ENCODE measurements around the gene CD7. TPM values are rescaled to one million over a fixed set of nuclear protein-coding genes. Genes with fewer than 3 reads are reported as not detected.

The CD7 gene
- polyA plus RNA-seq, 3 donors, result 0.38 to 3.6 (median 0.42) TPM

- intact Hi-C loops (cut with micrococcal nuclease), result loop anchor here in 1 of 2 donors (5.0 kb wide), 1 partner anchor 37 kb away; no protein-coding TSS in a partner anchor
- peaks cover 49% of the 10 kb centered on the region for H3K4me1 Mint-ChIP-seq
- Histone ChIP-seq H3K79me2 (ENCODE audit: insufficient read depth, low read length) (peaks cover 34% of the 10 kb centered on the region), H3K9ac (ENCODE audit: insufficient read depth, low read length, poor library complexity, severe bottlenecking) (peak overlapping the region; percentile 91), H3K36me3 (replicated peaks in 1 of 2; ENCODE audit: control insufficient read depth in 1 of 2, insufficient read depth in 2 of 2, low read length in 2 of 2) (peaks cover 0 to 8% of the 10 kb centered on the region in 2 donors), H4K20me1 (ENCODE audit: insufficient read depth, low read length) (peaks cover 37% of the 10 kb centered on the region), H3K27ac (ENCODE audit: low read depth in 1 of 2, low read length in 2 of 2) (peak overlapping the region; percentile 68 to 92), H3K4me1 (ENCODE audit: control insufficient read depth in 1 of 2, insufficient read depth in 2 of 2, low read length in 2 of 2) (peaks cover 38 to 65% of the 10 kb centered on the region in 2 donors), H3K4me2 (replicated peaks; ENCODE audit: extremely low read depth, low read length, poor library complexity, severe bottlenecking) (peak overlapping the region; percentile 97), H3K27me3 (ENCODE audit: control insufficient read depth in 2 of 2, insufficient read depth in 2 of 2, low read length in 2 of 2) (no peaks in the 10 kb centered on the region), H3K4me3 (replicated peaks in 1 of 3; ENCODE audit: low read depth in 2 of 3, low read length in 3 of 3) (peak overlapping the region; percentile 70 to 92 (median 88)), H2AFZ (ENCODE audit: insufficient read depth, low read depth, low read length, poor library complexity, severe bottlenecking) (peak overlapping the region; percentile 78), H3K9me3 (replicated peaks in 1 of 2; ENCODE audit: control insufficient read depth in 1 of 2, insufficient read depth in 1 of 2, low read length in 2 of 2) (no peaks in the 10 kb centered on the region)
- 47% methylated on average over 25 of the region's 25 CpGs for WGBS (ENCODE audit: insufficient coverage)
- DNase-seq, result no peak
- H3K27ac Mint-ChIP-seq, result peak overlapping the region in 4 of 7 donors; percentile 83 to 94 (median 92)
- no peak for TF ChIP-seq CTCF (IDR thresholded peaks at IDR 0.05)
- peak overlapping the region; percentile 97 to 99 for H3K4me3 Mint-ChIP-seq
- H3K27me3 Mint-ChIP-seq (ENCODE audit: low read depth in 3 of 3), result peaks cover 10 to 31% (median 15%) of the 10 kb centered on the region in 3 donors
- peaks cover under 1 to 9% of the 10 kb centered on the region in 2 donors for H3K36me3 Mint-ChIP-seq
- H3K9me3 Mint-ChIP-seq, result peaks cover 0 to 3% (median 0%) of the 10 kb centered on the region in 7 donors
These were observed 16.8 kb upstream of the CD7 start for GRCh38 chr17:82334204-82334621.

- H3K4me1 Mint-ChIP-seq, result peaks cover 45% of the 10 kb centered on the region
These were observed 16.1 kb upstream of the CD7 start, which contains the start of gene SECTM1 for GRCh38 chr17:82333279-82334171. Gene SECTM1 (minus strand): TSS chr17:82333766. CDS start chr17:82327240, 6,526 bp downstream.

More at GRCh38 chr17:82333279-82334171, 16.1 kb upstream of the CD7 start, which contains the start of gene SECTM1:
- H3K9me3 Mint-ChIP-seq, result peaks cover 0 to 3% (median 0%) of the 10 kb centered on the region in 7 donors
- H3K36me3 Mint-ChIP-seq, result peaks cover 6 to 9% of the 10 kb centered on the region in 2 donors
- peak within 1 kb of the TSS; percentile 83 to 94 (median 91) for H3K27ac Mint-ChIP-seq
- peak within 1 kb of the TSS; percentile 68 to 92 for H3K27ac ChIP-seq (ENCODE audit: low read depth in 1 of 2, low read length in 2 of 2)
- no peaks in the 10 kb centered on the region for H3K27me3 ChIP-seq (ENCODE audit: control insufficient read depth in 2 of 2, insufficient read depth in 2 of 2, low read length in 2 of 2)
- H3K36me3 ChIP-seq (replicated peaks in 1 of 2; ENCODE audit: control insufficient read depth in 1 of 2, insufficient read depth in 2 of 2, low read length in 2 of 2), result peaks cover 0 to 11% of the 10 kb centered on the region in 2 donors
- H3K27me3 Mint-ChIP-seq (ENCODE audit: low read depth in 3 of 3), result peaks cover 10 to 31% (median 11%) of the 10 kb centered on the region in 3 donors
- peak within 1 kb of the TSS; percentile 97 to 99 for H3K4me3 Mint-ChIP-seq
- H3K4me3 ChIP-seq (replicated peaks in 1 of 3; ENCODE audit: low read depth in 2 of 3, low read length in 3 of 3), result peak within 1 kb of the TSS; percentile 70 to 92 (median 88)
- peak within 1 kb of the TSS; percentile 97 for H3K4me2 ChIP-seq (replicated peaks; ENCODE audit: extremely low read depth, low read length, poor library complexity, severe bottlenecking)
- TF ChIP-seq CTCF (IDR thresholded peaks at IDR 0.05), result no peak
- H4K20me1 ChIP-seq (ENCODE audit: insufficient read depth, low read length), result peaks cover 44% of the 10 kb centered on the region
- DNase-seq, result peak; percentile 51 to 73 (median 59)
- peaks cover 34% of the 10 kb centered on the region for H3K79me2 ChIP-seq (ENCODE audit: insufficient read depth, low read length)
- peak within 1 kb of the TSS; percentile 91 for H3K9ac ChIP-seq (ENCODE audit: insufficient read depth, low read length, poor library complexity, severe bottlenecking)
- under 1% methylated on average over 90 of the region's 90 CpGs for WGBS (ENCODE audit: insufficient coverage)
- H2AFZ ChIP-seq (ENCODE audit: insufficient read depth, low read depth, low read length, poor library complexity, severe bottlenecking), result peak within 1 kb of the TSS; percentile 78
- H3K9me3 ChIP-seq (replicated peaks in 1 of 2; ENCODE audit: control insufficient read depth in 1 of 2, insufficient read depth in 1 of 2, low read length in 2 of 2), result no peaks in the 10 kb centered on the region
- peaks cover 36 to 61% of the 10 kb centered on the region in 2 donors for H3K4me1 ChIP-seq (ENCODE audit: control insufficient read depth in 1 of 2, insufficient read depth in 2 of 2, low read length in 2 of 2)
- intact Hi-C loops (cut with micrococcal nuclease), result loop anchor here in 1 of 2 donors (5.0 kb wide), 1 partner anchor 36 kb away; no protein-coding TSS in a partner anchor

Data from CD14-positive monocyte (primary cell).